PC-9 (cell line): ENCODE results near the gene SNX20. TPM values are rescaled to one million over a fixed set of nuclear protein-coding genes. Genes with fewer than 3 reads are reported as not detected.

Experiments
- BruUV-seq: library from RNA; stranded (reverse); fragments of 400-500 nt; replicated peaks from 2 replicates; lab custom pipeline; 2021; lab: Mats Ljungman, UMichigan
- CTCF ChIA-PET: fragments of 300-600 bp; sonication (Branson Sonifier 250); formaldehyde crosslinking; loops from one replicate; lab custom pipeline; 2022; ENCODE audit warnings: antibody characterized with exemption; lab: Charles Lee
- POLR2A ChIA-PET: fragments of 300-600 bp; sonication (Branson Sonifier 250); formaldehyde crosslinking; loops from one replicate; lab custom pipeline; 2022; ENCODE audit warnings: antibody characterized with exemption; ENCODE audit not compliant: unreplicated experiment; lab: Charles Lee
- DNase-seq, 2 experiments: peaks; one replicate each; pipeline versions ENCODE4 v3.0.0 to v3.0.0-alpha.2; 2015 to 2022; ENCODE audit warnings: mixed read lengths in 1 of 2
- H2AFZ ChIP-seq: fragments of 200-600 bp; sonication (generic); 2 replicates; pipeline ENCODE4 v1.8.1; 2017; ENCODE audit warnings: antibody characterized with exemption
- H3F3A ChIP-seq: fragments of 200-600 bp; sonication (generic); 2 replicates; pipeline ENCODE4 v1.8.1; 2017; ENCODE audit warnings: antibody characterized with exemption, mild to moderate bottlenecking, low read depth; ENCODE audit not compliant: insufficient read depth
- H3K27ac ChIP-seq: fragments of 200-600 bp; sonication (generic); 2 replicates; pipeline ENCODE4 v1.6.1; 2016; ENCODE audit warnings: mixed run types
- H3K27me3 ChIP-seq: fragments of 200-600 bp; sonication (generic); 2 replicates; pipeline ENCODE4 v1.6.1; 2016; ENCODE audit warnings: low read depth, mixed run types; ENCODE audit not compliant: insufficient read depth
- H3K36me3 ChIP-seq: fragments of 200-600 bp; sonication (generic); 2 replicates; pipeline ENCODE4 v1.6.1; 2016; ENCODE audit warnings: low read depth, mixed run types
- H3K4me1 ChIP-seq: fragments of 200-600 bp; sonication (generic); replicated peaks from 2 replicates; pipeline ENCODE4 v1.6.1; 2016; ENCODE audit warnings: mixed run types; ENCODE audit not compliant: insufficient read depth
- H3K4me2 ChIP-seq: fragments of 200-600 bp; sonication (generic); 2 replicates; pipeline ENCODE4 v1.6.1; 2017; ENCODE audit warnings: mixed run types
- H3K4me3 ChIP-seq: fragments of 200-600 bp; sonication (generic); 2 replicates; pipeline ENCODE4 v1.6.1; 2016; ENCODE audit warnings: mixed run types
- H3K79me2 ChIP-seq: fragments of 200-600 bp; sonication (generic); 2 replicates; pipeline ENCODE4 v1.6.1; 2017; ENCODE audit warnings: low read depth, mixed run types
- H3K9me2 ChIP-seq: fragments of 200-600 bp; sonication (generic); 2 replicates; pipeline ENCODE4 v1.8.1; 2017; ENCODE audit warnings: mild to moderate bottlenecking; ENCODE audit not compliant: insufficient read depth
- H3K9me3 ChIP-seq: fragments of 200-600 bp; sonication (generic); 2 replicates; pipeline ENCODE4 v1.8.1; 2016; ENCODE audit warnings: low read depth; ENCODE audit not compliant: insufficient read depth
- H4K20me1 ChIP-seq: fragments of 200-600 bp; sonication (generic); 2 replicates; pipeline ENCODE4 v1.8.1; 2017; ENCODE audit not compliant: insufficient read depth
- EZH2 ChIP-seq: fragments of 200-600 bp; sonication (generic); IDR thresholded peaks from 2 replicates; pipeline ENCODE4 v1.8.0; 2017; ENCODE audit warnings: antibody characterized with exemption, low read depth
- intact Hi-C: fragments of 100-400 bp; cut with micrococcal nuclease; formaldehyde crosslinking; loops from one replicate; pipeline ENCODE4 v1.10.0; 2022; ENCODE audit not compliant: unreplicated experiment
- total RNA-seq: library from RNA; stranded (reverse); gene quantifications from 2 replicates; pipeline ENCODE4 v1.2.3, GENCODE V29; 2021
- TF ChIP-seq, protein P1 (sequence below): fragments of 200-600 bp; sonication (generic); conservative IDR thresholded peaks from 2 replicates; pipeline ENCODE4 v1.6.1; 2017; ENCODE audit warnings: mixed run types, antibody characterized with exemption, mild to moderate bottlenecking, moderate library complexity

Gene SNX20
- total RNA-seq, 1 experiment from 2014 or later, result not detected

DNA sequence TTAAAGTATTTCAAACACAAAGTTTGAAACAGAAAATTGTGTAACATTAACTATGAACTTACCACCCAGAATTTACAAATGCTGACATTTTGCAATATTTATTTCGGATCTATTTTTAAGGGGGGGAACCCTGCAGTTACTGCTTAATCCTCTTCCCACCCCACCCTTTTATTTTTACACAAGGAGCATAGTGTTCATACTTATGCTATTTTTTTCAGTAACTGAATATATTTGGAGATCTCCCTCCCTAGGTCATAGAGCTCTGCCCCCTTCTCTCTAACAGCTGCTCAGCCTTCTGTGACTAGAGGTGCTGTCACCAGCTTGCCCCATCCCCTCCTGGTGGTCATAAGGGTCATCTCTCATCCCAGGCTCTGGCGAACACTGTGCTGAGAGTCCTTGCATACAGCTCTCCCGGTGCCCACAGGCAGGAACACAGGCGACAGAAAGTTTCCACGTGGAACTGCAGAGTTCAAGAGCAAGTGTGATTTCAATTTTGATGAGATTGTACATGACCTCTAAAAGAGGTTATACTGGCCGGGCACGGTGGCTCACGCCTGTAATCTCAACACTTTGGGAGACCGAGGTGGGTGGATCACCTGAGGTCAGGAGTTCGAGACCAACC lies 44.2 kb downstream of the SNX20 start:
- ChIA-PET CTCF (no interaction called here), POLR2A (no interaction called here)
- no peaks in the 10 kb centered on the region for H3K9me2 ChIP-seq
- no peak overlapping the region for H3K4me2 ChIP-seq
- no TSS peak for BruUV-seq
- TF ChIP-seq, protein P1, sequence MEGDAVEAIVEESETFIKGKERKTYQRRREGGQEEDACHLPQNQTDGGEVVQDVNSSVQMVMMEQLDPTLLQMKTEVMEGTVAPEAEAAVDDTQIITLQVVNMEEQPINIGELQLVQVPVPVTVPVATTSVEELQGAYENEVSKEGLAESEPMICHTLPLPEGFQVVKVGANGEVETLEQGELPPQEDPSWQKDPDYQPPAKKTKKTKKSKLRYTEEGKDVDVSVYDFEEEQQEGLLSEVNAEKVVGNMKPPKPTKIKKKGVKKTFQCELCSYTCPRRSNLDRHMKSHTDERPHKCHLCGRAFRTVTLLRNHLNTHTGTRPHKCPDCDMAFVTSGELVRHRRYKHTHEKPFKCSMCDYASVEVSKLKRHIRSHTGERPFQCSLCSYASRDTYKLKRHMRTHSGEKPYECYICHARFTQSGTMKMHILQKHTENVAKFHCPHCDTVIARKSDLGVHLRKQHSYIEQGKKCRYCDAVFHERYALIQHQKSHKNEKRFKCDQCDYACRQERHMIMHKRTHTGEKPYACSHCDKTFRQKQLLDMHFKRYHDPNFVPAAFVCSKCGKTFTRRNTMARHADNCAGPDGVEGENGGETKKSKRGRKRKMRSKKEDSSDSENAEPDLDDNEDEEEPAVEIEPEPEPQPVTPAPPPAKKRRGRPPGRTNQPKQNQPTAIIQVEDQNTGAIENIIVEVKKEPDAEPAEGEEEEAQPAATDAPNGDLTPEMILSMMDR, result no peak
- TF ChIP-seq EZH2, result no peak
- DNase-seq, result no peak
- no peaks in the 10 kb centered on the region for H3F3A ChIP-seq
- no peak overlapping the region for H2AFZ ChIP-seq
- H3K27me3 ChIP-seq, result peaks cover 3% of the 10 kb centered on the region; the same call in 1 of the 2 replicates
- intact Hi-C loops, result no loop called here
- no peak overlapping the region for H3K4me3 ChIP-seq
- H3K4me1 ChIP-seq, result no peaks in the 10 kb centered on the region
- H3K27ac ChIP-seq, result no peak overlapping the region
- H3K36me3 ChIP-seq, result no peaks in the 10 kb centered on the region
- H3K9me3 ChIP-seq, result no peaks in the 10 kb centered on the region
- H4K20me1 ChIP-seq, result no peaks in the 10 kb centered on the region; the same call in 1 of the 2 replicates
- H3K79me2 ChIP-seq, result no peaks in the 10 kb centered on the region

DNA sequence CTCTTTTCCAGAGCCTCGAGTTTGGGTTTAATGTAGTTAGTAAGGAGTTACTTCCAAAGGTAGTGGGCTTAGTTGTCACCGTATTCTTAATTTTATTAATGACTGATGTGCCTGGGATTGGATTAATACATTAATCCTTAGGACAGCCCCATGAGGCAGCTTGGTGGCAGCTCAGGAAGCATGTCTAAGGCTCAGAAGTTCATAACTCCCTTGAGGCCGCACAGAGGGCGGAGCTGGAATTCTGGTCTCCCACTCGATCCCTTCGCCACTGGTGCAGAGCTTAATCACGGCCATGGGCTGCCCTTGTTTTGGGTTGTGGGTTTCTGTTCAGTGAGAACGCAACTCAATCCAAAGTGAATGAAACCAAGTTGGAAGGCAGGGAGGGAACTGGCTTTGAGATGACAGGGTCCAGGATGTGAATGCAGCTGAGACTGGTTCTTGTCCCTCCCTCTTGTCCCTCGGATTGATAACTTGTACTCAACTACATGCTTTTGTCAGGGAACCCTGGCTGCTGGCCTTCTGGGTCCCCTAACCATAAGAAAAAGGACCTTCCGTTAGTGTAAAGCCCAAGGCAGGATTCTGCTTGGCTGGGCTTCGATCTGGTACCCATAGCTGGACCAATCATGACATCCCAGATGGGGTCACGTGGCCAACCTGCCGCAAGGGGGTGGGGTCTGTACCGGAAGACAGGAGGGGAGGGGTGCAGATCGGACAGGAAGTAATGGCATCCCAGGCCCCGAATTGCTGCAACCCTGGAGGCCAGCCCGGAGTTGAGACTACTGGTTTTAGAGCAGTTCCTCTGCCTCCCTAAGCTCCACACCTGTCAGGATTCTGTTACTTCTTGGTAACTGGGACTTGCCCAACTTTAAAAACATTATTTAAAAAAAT lies 45.4 kb downstream of the SNX20 start:
- Histone ChIP-seq H3K9me2 (no peaks in the 10 kb centered on the region), H3K4me2 (no peak overlapping the region), H3K36me3 (no peaks in the 10 kb centered on the region), H2AFZ (no peak overlapping the region), H3F3A (no peaks in the 10 kb centered on the region), H3K27me3 (no peaks in the 10 kb centered on the region), H3K4me1 (no peaks in the 10 kb centered on the region), H3K79me2 (no peaks in the 10 kb centered on the region), H3K27ac (no peak overlapping the region), H4K20me1 (no peaks in the 10 kb centered on the region; the same call in 1 of the 2 replicates), H3K9me3 (no peaks in the 10 kb centered on the region), H3K4me3 (no peak overlapping the region)
- intact Hi-C loops, result no loop called here
- no peak for DNase-seq
- POLR2A ChIA-PET, result no interaction called here
- TF ChIP-seq, protein P1, result no peak
- TF ChIP-seq EZH2, result no peak
- BruUV-seq, result no TSS peak
- CTCF ChIA-PET, result no interaction called here

DNA sequence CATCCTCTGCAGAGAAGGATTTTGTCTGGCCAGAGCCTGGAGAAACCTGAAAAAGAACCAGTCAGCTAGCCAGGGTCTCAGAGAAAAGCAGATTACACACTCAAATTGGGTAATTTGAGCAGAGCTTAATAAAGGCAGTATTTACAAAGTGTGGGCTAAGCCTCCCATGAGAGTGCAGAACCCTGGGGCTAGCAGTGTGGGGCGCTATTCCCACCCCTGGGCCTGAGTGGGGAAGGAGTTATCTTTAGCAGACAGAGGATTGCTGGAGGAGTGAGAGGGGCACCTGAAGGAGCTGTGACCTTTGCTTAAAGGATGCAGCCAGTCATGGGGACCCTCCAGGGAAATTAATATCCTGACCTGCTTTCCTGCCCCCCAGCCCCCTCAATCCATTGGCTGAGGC lies 46.2 kb downstream of the SNX20 start:
- CTCF ChIA-PET, result no interaction called here
- Histone ChIP-seq H3K9me3 (no peaks in the 10 kb centered on the region), H3K9me2 (no peaks in the 10 kb centered on the region), H4K20me1 (no peaks in the 10 kb centered on the region; the same call in 1 of the 2 replicates), H3F3A (no peaks in the 10 kb centered on the region), H2AFZ (no peak overlapping the region), H3K79me2 (no peaks in the 10 kb centered on the region), H3K4me2 (no peak overlapping the region), H3K27ac (no peak overlapping the region), H3K4me1 (no peaks in the 10 kb centered on the region), H3K36me3 (no peaks in the 10 kb centered on the region), H3K27me3 (no peaks in the 10 kb centered on the region), H3K4me3 (no peak overlapping the region)
- no TSS peak for BruUV-seq
- TF ChIP-seq, protein P1, result no peak
- TF ChIP-seq EZH2, result no peak
- POLR2A ChIA-PET, result interaction anchor here (0.7 kb wide), 1 partner anchor 155 kb away, joined by 3 read pairs; no protein-coding TSS in a partner anchor
- intact Hi-C loops, result no loop called here
- DNase-seq, result no peak
